ENCODE results near the gene TMEM14A.
"Not testable (repeated sequence)": the region's sequence is repeated elsewhere in the genome, so short reads cannot be mapped to it uniquely, and the experiment has no call there.

The TMEM14A gene

GRCh38 chr6:52704060-52704459 is 33.1 kb downstream of the TMEM14A start:
- DNase-seq: no peak

GRCh38 chr6:52704781-52705502 is 34.0 kb downstream of the TMEM14A start:
- not testable (repeated sequence) for DNase-seq

- DNase-seq: no peak
These were observed 35.1 kb downstream of the TMEM14A start for GRCh38 chr6:52706001-52706400.

- no peak for DNase-seq
These were observed 37.2 kb downstream of the TMEM14A start for GRCh38 chr6:52707963-52708680.

GRCh38 chr6:52712136-52712535 is 41.2 kb downstream of the TMEM14A start:
- no peak for DNase-seq

GRCh38 chr6:52714761-52715160 is 43.8 kb downstream of the TMEM14A start:
- not testable (repeated sequence) for DNase-seq

- DNase-seq: no peak
These were observed 47.6 kb downstream of the TMEM14A start for GRCh38 chr6:52718550-52718949.

GRCh38 chr6:52720321-52720720 is 49.4 kb downstream of the TMEM14A start:
- DNase-seq: no peak

- DNase-seq: no peak
These were observed 53.1 kb downstream of the TMEM14A start for GRCh38 chr6:52724042-52724405.

GRCh38 chr6:52724406-52725121 is 53.7 kb downstream of the TMEM14A start:
- peak; percentile 44 for DNase-seq

- no peak for DNase-seq
These were observed 54.2 kb downstream of the TMEM14A start for GRCh38 chr6:52725143-52725534.

GRCh38 chr6:52725535-52726192 is 54.8 kb downstream of the TMEM14A start:
- no peak for DNase-seq

- no peak for DNase-seq
These were observed 55.3 kb downstream of the TMEM14A start for GRCh38 chr6:52726193-52726542.

- no peak for DNase-seq
These were observed 56.0 kb downstream of the TMEM14A start for GRCh38 chr6:52726741-52727535.

GRCh38 chr6:52727908-52728307 is 57.0 kb downstream of the TMEM14A start:
- no peak for DNase-seq

- DNase-seq: no peak
These were observed 57.5 kb downstream of the TMEM14A start for GRCh38 chr6:52728394-52728793.

- no peak for DNase-seq
These were observed 58.7 kb downstream of the TMEM14A start for GRCh38 chr6:52729576-52729975.

- DNase-seq: no peak
These were observed 60.8 kb downstream of the TMEM14A start for GRCh38 chr6:52731719-52732118.

GRCh38 chr6:52733172-52733571 is 62.3 kb downstream of the TMEM14A start:
- DNase-seq: no peak

GRCh38 chr6:52734072-52734471 is 63.2 kb downstream of the TMEM14A start:
- no peak for DNase-seq

GRCh38 chr6:52735071-52735470 is 64.2 kb downstream of the TMEM14A start:
- DNase-seq: no peak

- no peak for DNase-seq
These were observed 65.2 kb downstream of the TMEM14A start for GRCh38 chr6:52736145-52736544.

Data from femur (tissue), 1 donor.